HG03039 (cell line): ENCODE measurements around the gene KLHL25.
"Not testable (repeated sequence)": the region's sequence is repeated elsewhere in the genome, so short reads cannot be mapped to it uniquely, and the experiment has no call there.

ENCODE experiments used
- ATAC-seq: cut with Tn5 transposase; IDR thresholded peaks from one replicate; pipeline ENCODE4 v1.9.1; 2021; ENCODE audit warnings: mild to moderate bottlenecking, moderate library complexity; ENCODE audit not compliant: unreplicated experiment

The KLHL25 gene

DNA sequence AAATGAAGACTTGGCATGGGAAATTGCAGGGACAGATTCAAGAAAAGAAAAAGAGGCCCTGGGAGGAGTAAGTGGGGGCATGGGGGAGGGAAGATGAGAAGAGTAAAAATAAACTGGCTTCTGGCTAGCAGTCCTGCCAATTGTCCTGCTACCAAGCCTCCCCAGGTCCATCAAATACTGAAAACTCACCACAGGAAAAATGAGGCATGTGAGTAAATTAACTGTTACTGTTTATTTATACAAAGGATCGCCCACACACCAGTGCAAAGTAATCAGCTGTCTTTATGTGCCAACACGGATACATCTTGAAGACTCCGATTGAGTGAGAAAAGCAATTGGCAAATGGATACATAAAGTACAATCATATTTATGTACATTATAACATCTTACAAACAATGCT is 10.7 kb upstream of the KLHL25 start:
- no peak for ATAC-seq

DNA sequence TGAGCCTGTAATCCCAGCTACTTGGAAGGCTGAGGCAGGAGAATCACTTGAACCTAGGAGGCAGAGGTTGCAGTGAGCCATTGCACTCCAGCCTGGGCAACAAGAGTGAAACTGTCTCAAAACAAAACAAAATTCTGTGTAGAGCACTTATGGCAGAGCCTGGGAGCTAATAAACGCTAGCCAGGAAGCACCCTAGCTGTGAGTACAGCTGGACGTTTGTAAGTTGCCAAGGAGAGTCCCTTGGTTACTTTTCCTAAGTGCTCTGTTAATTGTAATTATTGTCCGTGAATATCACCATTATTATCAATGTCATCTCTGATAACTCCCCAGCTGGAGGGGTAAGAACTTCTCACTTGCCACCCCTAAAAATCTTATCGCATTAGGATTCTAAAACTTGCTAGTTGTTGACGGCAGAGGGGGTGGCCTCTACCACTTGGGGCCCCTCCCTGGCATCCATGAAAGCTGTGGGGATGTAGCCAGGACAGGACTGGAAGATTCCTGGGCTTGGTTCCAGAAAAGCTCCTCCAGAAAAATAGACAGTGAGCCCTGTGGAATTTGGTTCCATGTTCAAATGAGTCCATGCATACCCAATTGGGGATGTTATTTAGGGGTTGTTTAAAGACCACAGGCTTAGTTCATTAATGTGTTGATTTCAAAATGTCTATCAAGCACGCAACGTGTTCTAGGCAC is 9.9 kb upstream of the KLHL25 start:
- ATAC-seq: no peak

DNA sequence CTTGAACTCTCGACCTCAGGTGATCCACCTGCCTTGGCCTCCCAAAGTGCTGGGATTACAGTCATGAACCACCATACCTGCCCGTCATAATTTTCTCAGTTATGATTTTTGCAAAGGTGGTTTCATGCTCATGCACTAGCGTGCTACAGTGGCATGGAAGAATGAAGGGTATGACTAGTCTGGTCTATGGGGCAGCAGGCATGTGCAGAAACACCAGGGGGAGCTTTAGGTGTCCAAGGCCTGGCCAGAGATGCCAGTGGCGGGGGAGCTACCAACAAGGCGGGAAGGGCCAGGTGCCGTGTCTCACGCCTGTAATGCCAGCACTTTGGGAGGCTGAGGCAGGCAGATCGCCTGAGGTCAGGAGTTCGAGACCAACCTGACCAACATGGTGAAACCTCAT is 7.9 kb upstream of the KLHL25 start:
- ATAC-seq: not testable (repeated sequence)

DNA sequence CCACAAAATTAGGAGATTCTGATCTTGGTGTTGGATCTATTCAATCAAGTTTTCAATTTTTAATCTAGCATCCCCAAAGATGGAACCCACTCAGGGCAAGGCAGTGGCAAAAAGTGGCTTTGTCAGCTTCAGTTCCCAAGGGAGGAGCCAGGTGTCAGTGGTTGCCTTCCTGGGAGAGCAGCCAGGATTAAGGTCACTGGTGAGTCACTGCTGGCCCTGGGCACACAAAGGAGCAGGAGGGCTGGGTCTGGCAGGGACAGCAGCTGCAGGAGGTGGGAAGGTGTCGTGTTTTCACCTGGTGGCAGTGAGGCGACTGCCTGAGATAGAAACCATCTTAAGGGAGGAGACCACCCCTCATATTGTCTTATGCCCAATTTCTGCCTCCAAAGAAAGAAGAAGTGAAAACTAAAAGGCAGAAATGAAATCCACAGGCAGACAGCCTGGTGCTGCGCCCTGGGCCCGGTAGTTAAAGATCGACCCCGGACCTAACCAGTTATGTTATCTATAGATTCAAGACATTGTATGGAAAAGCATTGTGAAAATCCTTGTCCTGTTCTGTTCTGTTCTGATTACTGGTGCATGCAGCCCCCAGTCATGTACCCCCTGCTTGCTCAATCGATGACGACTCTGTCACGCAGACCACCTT is 5.9 kb upstream of the KLHL25 start:
- no peak for ATAC-seq

DNA sequence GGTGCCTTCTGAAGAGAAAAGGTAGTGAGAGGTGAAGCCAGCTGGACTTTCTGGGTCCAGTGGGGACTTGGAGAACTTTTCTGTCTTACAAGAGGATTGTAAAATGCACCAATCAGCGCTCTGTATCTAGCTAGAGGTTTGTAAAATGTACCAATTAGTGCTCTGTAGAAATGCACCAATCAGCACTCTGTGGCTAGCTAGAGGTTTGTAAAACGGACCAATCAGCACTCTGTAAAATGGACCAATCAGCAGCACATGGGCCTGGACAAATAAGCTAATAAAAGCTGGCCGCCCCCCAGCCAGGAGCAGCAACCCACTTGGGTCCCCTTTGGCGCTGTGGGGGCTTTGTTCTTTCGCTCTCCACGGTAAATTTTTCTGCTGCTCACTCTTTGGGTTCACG is 1.6 kb upstream of the KLHL25 start:
- ATAC-seq: not testable (repeated sequence)

DNA sequence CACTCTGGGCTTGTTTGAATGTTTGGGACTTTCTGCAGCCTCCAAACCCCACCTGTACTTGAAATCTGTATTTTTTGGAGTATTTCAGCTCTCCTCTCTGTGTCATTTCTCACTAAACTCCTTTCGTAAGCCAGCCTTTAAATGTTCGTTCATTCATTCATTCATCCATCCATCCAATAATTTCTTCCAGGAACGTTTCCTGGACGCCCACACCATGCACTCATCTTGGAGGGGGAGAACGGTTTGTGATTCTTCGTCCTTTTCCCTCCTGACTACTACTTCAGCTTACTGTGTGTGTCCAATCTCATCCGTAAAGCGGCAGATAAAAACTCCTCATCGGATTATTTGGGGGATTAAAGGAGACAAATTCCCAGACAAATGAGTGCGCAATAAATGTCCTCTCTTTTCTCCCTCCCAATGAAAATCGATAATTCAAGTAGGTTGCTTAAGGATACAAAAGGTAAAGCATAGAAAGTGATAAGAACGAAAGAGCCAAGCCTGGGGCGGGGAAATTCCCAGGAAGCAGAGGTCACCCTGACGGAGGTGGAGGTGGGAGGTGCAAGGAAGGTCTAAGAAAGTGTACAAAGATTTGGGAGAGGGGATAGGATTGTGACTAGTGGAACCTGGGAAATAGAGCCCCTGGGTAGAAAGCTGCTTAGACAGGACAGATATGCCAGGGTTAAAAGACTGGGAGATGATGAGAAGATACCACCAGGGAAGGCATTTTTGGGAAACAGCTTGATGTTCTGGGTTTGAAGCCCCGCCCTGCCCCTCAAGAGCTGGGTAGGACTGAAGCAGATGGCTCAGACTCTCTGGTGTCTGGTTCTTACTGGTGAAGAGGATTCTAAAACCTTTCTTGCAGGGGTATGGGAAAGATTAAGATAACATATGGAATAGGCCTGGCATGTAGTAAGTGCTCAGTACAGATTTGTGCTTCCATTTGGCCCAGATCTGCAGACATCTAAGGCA is 896 bp upstream of the KLHL25 start:
- ATAC-seq: no peak

DNA sequence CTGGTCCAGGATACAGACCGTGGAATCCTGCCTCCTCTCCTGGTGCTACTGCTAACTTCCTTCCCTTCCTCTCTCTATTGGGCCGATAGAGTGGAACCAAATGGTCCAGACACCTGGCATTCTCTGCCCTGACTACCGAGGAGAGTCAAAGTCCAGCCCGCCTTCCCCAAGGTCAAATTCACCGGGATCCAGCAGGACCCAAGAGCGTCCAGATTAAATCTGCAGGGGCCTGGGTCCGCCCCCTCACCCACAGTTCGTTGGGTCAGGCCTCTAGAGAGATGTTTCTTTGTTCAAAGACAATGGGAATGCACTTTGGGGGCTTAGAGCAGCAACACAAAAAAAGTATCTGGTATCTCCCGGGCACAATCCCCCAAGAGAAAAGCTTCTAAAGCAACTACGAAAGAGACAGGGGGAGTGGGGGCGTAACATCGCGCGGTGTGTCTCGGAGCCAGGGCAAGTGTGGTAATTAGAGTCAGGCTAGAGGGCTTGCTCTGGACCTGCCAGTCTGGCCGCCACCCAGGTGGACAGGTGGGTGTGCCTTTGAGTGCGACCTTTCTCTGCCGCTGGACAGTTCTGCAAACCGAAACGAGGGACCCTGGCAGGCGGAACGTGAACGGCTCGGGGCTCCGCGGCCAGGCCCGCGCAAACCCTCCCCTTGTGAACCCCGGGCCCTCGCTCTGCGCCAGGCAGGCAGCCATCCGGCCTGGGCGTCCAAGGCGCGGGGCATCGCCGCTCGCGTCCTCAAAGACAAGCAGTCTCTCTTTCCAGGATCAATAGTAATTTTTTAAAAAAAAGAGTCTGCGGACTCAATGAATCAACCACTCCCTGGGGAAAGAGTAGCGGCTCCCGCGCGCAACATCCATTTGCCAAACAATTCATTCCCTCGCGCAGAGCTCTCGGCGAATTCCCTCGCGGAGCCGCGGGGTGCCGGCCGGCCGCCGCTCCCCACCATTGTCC is 806 bp downstream of the KLHL25 start:
- ATAC-seq: peak; percentile 33

DNA sequence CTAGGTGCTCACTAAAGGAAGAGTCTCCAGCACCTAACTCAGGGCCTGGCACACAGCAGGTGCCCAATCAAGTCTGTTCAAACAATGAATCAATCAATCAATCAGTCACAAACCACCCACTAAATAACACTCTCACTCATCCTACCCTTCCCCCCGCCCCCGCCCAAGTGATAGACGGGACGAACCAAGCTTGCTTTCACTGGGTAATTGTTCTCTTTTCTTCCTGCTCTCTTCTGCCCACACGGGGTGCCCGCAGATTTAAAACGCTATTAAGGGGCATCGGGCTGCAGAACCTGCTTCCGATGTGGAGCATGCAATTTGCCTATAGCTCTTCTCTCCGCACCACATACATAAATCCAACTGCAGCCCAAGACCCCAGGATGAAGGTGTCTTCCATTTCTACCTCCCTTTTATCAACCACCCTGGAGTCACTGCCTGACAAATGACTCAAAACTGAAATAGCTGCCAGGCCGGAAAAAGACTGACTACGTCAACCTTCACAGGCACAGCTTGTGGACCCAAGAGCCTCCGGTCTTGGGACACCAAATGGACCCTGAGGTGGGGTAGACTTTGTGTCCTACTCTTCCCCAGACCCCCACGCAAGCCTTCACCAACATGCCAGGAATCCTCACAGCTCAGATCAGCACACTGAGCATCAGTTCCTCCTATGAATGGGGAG is 1.7 kb downstream of the KLHL25 start:
- ATAC-seq: no peak

DNA sequence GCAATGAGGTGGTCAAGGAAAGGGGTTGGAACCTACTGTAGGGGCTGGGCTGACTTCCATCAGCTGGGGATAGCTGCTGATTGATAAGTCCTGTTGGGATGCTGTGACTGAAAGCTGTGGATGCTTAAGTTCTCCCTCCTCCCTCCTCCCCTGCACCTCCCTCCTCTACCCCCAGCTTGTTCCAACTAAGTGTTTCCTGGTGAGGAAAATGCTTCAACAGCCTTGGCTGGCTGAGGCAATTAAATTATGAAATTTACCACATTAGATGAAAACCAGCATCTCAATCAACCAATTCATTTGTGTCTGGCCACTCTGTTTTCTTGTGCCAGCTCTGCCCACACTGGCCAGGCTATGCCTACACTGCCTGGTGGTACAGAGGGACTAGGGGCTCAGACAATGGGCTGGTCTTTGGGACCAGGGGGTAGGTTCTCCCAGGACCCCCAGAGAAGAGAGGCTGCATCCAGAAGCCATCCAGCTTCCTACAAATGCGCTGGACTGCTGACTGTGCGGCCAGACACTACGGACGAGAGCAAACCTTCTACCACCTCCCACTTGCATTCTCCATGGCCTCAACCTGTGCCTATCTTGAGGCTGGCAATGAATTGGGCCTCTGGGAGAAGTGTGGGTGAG is 2.5 kb downstream of the KLHL25 start:
- no peak for ATAC-seq

DNA sequence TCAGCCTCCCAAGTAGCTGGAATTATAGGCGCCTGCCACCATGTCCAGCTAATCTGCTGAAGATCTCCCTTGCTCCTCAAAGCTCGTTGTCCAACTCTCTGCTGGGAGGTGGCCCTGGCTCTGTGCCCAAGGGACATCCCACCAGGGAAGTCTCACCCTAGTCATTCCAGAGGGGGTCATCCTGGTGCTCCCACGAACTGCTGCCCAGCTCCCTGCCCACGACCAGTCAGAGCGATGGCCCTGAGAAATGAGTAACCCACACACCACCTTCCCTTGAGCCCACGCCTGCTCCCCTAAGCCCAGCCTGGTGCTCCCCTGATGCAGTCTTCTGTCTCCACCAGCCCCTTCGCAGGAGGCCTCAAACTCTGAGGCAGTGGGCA is 5.2 kb downstream of the KLHL25 start:
- ATAC-seq: no peak

DNA sequence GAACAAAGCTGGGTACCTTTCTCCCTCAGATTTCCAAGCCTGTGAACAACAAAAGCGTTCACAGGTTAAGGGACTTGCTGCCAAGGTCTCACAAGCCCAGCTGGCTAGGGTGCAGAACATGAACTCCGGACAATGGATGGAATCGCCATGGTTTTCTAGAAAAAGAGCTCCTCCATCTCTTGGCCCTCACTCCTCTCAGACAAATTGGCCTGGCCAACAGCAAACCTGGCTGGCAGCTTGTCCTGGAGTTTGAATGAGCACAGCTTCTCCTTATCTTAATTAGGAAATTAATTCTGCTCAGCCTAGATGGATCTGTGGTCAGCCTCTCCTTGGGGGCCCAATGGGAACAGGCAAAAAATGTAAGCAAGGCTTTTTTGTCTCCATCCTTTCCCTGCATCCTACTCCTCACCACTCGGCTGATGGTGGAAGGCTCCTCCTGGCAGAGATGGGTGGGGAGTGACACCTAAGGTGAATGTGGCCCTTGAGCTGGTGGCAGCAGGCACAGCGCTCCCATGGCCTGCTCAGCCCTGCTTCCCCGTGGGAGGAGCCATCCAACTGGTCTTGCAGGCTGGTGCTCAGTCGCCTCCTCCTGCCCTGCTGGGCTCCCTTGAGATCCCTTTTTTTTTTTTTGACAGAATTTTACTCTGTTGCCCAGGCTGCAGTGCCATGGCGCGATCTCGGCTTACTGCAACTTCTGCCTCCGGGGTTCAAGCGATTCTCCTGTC is 5.8 kb downstream of the KLHL25 start:
- ATAC-seq: no peak

DNA sequence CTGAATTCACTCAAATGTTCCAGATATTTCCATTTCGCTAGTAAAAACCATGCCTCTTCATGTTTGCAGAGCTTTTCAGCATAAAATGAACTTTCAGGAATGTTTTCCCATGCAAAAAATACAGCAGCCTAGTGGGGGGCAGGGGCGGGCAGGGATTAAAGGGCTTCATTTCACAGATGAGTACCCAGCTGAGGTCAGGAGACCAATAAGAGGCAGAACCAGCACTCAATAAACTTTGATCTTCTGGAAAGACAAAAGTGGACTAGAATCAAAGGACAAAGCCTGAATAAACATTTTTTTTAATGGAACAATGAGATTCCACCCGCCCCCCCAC is 8.0 kb downstream of the KLHL25 start:
- no peak for ATAC-seq

DNA sequence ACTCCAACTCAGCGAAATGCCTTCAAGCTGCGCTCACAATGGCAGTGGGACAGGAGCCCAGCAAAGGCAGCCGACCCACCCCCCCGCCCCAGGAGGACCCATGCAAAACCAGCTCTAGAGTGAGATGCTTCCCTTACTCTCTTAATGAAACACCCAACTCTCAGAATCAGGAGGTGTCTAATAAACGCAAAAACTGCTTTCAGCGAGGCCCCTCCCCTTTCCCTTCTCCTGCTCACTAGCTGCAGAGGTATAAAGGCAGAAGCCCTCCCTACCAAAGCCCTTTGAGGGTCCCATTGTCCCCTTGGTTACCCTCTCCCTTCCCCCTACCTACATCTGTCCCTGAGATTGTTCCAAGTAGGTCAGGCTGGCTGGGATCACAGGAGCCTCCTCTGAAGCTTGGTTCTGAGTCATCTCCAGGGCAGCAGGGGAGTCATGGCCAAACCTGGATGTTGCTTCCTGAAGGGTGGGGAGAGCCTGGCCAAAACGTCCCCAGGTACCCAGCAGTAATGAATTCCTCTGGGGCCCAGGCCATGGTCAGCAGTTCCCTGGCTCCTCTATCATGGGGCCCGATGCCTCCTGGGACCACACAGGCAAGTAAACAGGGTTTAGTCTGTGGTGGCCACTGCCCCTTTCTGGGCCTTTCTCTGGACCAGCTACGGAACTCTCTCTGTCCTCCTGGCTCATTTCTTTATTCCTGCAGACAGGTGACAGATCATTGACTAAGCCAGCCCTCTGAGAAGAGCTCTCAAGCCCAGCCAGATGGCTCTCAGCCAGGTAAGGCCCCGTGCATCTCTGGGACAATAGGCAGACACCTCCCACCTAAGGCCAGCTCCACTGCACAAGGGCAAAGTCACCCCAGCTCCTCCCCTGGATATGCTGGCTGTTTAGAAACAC is 8.6 kb downstream of the KLHL25 start:
- ATAC-seq: no peak

DNA sequence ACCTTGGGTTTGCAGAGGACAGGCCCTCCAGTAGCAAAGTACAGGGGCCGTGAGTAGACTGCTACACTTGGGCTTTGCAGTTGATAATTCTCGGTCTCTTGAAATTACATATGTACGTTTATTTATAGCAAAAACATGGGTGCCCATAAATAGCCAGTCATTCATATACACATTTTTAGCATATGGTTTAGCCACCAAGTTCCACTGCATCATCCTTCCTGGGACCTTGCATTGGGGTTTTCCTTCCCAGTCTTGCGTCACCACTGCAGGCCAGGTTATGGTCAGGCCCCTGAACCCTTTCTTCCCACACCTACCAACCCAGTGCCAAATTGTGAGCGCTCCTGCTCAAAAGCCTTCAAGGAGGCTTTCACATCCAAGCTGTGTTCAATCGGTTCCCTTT is 12.7 kb downstream of the KLHL25 start:
- ATAC-seq: no peak

DNA sequence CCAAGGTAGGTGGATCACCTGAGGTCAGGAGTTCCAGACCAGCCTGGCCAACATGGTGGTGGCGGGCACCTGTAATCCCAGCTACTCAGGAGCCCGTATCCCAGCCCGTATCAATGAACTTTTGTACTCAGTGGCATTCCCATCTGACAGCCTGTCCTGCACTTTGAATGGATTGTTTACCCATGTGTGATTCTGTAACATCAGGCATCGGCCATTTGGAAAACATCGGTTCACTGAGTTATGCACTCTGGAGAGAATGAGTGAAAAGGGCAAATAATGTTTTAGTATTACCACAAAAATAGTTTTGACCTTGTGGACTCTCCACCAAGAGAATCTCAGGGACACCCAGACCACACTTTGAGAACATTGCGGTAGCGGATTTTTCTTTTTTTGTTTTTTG is 13.6 kb downstream of the KLHL25 start:
- ATAC-seq: no peak

DNA sequence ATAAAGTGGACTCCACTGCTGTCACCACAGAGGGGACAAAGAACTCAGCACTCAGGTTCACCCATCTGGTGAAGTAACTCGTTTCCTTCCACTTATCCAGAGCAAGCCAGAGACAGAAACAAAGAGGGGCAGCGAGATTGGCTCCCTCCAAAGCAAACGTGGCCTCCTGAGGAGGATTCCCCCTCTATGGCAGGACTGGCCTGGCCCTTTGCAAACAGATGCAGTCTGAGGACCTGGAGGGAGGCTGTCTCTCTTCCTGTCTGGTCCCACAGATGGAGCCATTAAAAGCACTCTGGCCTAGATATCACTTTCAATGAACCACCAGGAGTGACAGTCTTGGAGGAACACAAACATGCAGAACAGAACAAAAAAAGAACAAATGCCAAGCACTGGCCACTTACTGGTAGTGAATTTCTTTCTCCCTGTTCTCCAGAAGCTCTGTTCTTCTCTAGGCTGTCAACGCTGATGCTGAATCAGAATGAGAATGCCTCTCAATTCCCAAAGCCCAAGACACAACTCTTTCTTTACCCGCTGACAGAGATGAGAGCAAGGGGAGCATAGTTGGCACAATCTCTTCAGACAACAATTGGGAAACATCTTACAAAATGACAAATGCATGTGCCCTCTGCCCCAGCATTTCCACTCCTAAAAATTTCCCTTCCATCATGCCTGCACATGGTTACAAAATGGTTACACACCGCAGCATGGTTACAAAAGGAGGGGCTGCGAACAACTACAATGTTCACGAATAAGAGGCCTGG is 14.3 kb downstream of the KLHL25 start:
- ATAC-seq: no peak

DNA sequence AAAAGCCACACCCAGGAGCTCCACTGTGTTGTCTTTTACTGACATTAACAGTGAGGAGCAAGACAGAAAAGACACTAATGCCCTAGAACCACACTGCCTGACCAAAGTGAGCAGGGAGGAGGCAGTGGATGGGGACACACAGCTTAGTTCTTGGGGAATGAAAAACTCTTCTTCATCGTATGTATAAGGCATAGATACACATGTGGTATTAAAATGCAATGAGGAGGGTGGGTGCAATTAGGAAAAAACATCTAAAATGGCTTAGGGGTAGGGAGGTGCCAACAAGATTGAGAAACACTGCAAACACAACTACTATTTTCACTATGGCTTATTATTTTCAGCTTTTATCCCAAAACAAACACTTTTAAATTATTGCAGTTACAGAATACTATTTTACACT is 15.5 kb downstream of the KLHL25 start:
- ATAC-seq: no peak
